Measurements from ENCODE around the gene KIF17.

DNA sequence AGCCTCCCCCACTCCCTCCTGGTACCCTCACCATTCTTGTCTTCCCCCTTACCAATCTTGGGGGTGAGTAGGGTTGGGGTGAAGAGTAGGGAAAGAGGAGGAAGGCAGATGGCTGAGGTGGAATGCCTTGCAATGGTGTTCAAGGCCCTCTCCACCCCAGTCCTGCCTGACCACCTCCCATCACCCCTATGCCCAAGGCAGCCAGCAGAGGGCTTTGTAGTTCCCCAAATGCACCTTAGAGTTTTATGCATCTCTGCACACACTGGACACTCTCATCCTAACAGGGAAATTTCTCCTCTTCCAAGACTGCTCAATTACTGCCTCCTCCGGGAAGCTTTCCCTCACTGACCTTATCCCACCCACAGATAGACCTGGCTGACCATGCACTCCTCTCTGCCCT is 15.4 kb downstream of the KIF17 start:
- TF ChIP-seq CTCF (IDR thresholded peaks at IDR 0.05; ENCODE audit: control extremely low read depth in 1 of 3, insufficient read depth in 1 of 3, low read depth in 1 of 3, low read length in 3 of 3) (peak in 2 of 3 experiments; percentile 29 to 31; a peak in 2 of 4 replicates), GABPA (IDR thresholded peaks at IDR 0.05; ENCODE audit: borderline replicate concordance, insufficient read depth, low read length) (no peak), KDM1A (IDR thresholded peaks at IDR 0.05; ENCODE audit: borderline replicate concordance, low read length) (no peak), CEBPB (IDR thresholded peaks at IDR 0.05; ENCODE audit: low read depth, low read length) (no peak), ASH2L (IDR thresholded peaks at IDR 0.05; ENCODE audit: low read length) (no peak), CREB1 (IDR thresholded peaks at IDR 0.05) (no peak), PHF8 (conservative IDR thresholded peaks at IDR 0.05; ENCODE audit: low read depth, low read length) (no peak), POLR2A (IDR thresholded peaks at IDR 0.05; ENCODE audit: control extremely low read depth in 1 of 2, low read depth in 2 of 2, low read length in 2 of 2) (no peak), EZH2 (IDR thresholded peaks at IDR 0.05; ENCODE audit: low read depth, low read length, severe bottlenecking) (no peak)
- TF ChIP-seq, protein P1, sequence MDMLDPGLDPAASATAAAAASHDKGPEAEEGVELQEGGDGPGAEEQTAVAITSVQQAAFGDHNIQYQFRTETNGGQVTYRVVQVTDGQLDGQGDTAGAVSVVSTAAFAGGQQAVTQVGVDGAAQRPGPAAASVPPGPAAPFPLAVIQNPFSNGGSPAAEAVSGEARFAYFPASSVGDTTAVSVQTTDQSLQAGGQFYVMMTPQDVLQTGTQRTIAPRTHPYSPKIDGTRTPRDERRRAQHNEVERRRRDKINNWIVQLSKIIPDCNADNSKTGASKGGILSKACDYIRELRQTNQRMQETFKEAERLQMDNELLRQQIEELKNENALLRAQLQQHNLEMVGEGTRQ (IDR thresholded peaks at IDR 0.05; ENCODE audit: low read length), result no peak
